HG03432 (cell line): Measurements from ENCODE around the gene NR6A1.

Source experiments
- ATAC-seq: cut with Tn5 transposase; IDR thresholded peaks from one replicate; pipeline ENCODE4 v1.9.1; 2021; ENCODE audit warnings: mild to moderate bottlenecking, moderate library complexity; ENCODE audit not compliant: unreplicated experiment

Gene NR6A1

GRCh38 chr9:124594225-124594624 lies 176.9 kb downstream of the NR6A1 start:
- no peak for ATAC-seq

- no peak for ATAC-seq
Observed at GRCh38 chr9:124593651-124594058, 177.5 kb downstream of the NR6A1 start.

- no peak for ATAC-seq
Observed at GRCh38 chr9:124593200-124593599, 177.9 kb downstream of the NR6A1 start.

GRCh38 chr9:124590889-124591641 lies 180.0 kb downstream of the NR6A1 start:
- ATAC-seq, result no peak

- ATAC-seq, result no peak
Observed at GRCh38 chr9:124584631-124585030, 186.5 kb downstream of the NR6A1 start.

- ATAC-seq, result no peak
Observed at GRCh38 chr9:124583134-124583533, 188.0 kb downstream of the NR6A1 start.

- ATAC-seq, result no peak
Observed at GRCh38 chr9:124580186-124580585, 190.9 kb downstream of the NR6A1 start.

GRCh38 chr9:124576751-124577150 lies 194.4 kb downstream of the NR6A1 start:
- ATAC-seq, result no peak

- ATAC-seq, result no peak
Observed at GRCh38 chr9:124574534-124575375, 196.4 kb downstream of the NR6A1 start.

- no peak for ATAC-seq
Observed at GRCh38 chr9:124570942-124571666, 200.0 kb downstream of the NR6A1 start.

- no peak for ATAC-seq
Observed at GRCh38 chr9:124569942-124570341, 201.2 kb downstream of the NR6A1 start.

- ATAC-seq, result no peak
Observed at GRCh38 chr9:124567362-124567761, 203.7 kb downstream of the NR6A1 start.

GRCh38 chr9:124562328-124562727 lies 208.8 kb downstream of the NR6A1 start:
- ATAC-seq, result no peak

GRCh38 chr9:124559871-124560270 lies 211.2 kb downstream of the NR6A1 start:
- no peak for ATAC-seq

- no peak for ATAC-seq
Observed at GRCh38 chr9:124558777-124559470, 212.2 kb downstream of the NR6A1 start.

GRCh38 chr9:124557895-124558294 lies 213.2 kb downstream of the NR6A1 start:
- ATAC-seq, result no peak

GRCh38 chr9:124555043-124555442 lies 216.1 kb downstream of the NR6A1 start:
- no peak for ATAC-seq

GRCh38 chr9:124553738-124554137 lies 217.4 kb downstream of the NR6A1 start:
- no peak for ATAC-seq

GRCh38 chr9:124552273-124552605 lies 218.9 kb downstream of the NR6A1 start:
- ATAC-seq, result no peak

GRCh38 chr9:124551472-124552272 lies 219.4 kb downstream of the NR6A1 start:
- no peak for ATAC-seq
